Measurements from ENCODE around the gene EVI5L.

Gene EVI5L

GRCh38 chr19:7901337-7901736, 71.3 kb downstream of the EVI5L start:
- no peak for DNase-seq

- no peak for DNase-seq
Observed at GRCh38 chr19:7902796-7903243, 72.8 kb downstream of the EVI5L start.

GRCh38 chr19:7903244-7904073, 73.4 kb downstream of the EVI5L start, which contains the start of gene MAP2K7:
TSS of gene MAP2K7 (plus strand) at chr19:7903877. CDS start at chr19:7903945, 68 bp downstream.
- DNase-seq: peak; percentile 100

GRCh38 chr19:7904074-7905020, 74.3 kb downstream of the EVI5L start:
- peak in 1 of 2 experiments; percentile 45 for DNase-seq

- DNase-seq: no peak
Observed at GRCh38 chr19:7905268-7905667, 75.2 kb downstream of the EVI5L start.

- DNase-seq: no peak
Observed at GRCh38 chr19:7905859-7906258, 75.8 kb downstream of the EVI5L start.

GRCh38 chr19:7907122-7907521, 77.1 kb downstream of the EVI5L start:
- no peak for DNase-seq

GRCh38 chr19:7907544-7907943, 77.5 kb downstream of the EVI5L start:
- no peak for DNase-seq

GRCh38 chr19:7908078-7908699, 78.2 kb downstream of the EVI5L start:
- no peak for DNase-seq

GRCh38 chr19:7908742-7909461, 78.9 kb downstream of the EVI5L start:
- no peak for DNase-seq

- no peak for DNase-seq
Observed at GRCh38 chr19:7909471-7910067, 79.6 kb downstream of the EVI5L start.

GRCh38 chr19:7910321-7911161, 80.5 kb downstream of the EVI5L start:
- no peak for DNase-seq

GRCh38 chr19:7911508-7912143, 81.6 kb downstream of the EVI5L start:
- no peak for DNase-seq

GRCh38 chr19:7912144-7912696, 82.2 kb downstream of the EVI5L start:
- no peak for DNase-seq

GRCh38 chr19:7912697-7913564, 82.9 kb downstream of the EVI5L start:
- DNase-seq: no peak

- DNase-seq: no peak
Observed at GRCh38 chr19:7913652-7914051, 83.6 kb downstream of the EVI5L start.

- DNase-seq: no peak
Observed at GRCh38 chr19:7914099-7914498, 84.1 kb downstream of the EVI5L start.
